ENCODE measurements around the gene SH2D4B.

Gene SH2D4B

GRCh38 chr10:80598084-80598798 is 60.5 kb downstream of the SH2D4B start:
- no peak for DNase-seq

DNA sequence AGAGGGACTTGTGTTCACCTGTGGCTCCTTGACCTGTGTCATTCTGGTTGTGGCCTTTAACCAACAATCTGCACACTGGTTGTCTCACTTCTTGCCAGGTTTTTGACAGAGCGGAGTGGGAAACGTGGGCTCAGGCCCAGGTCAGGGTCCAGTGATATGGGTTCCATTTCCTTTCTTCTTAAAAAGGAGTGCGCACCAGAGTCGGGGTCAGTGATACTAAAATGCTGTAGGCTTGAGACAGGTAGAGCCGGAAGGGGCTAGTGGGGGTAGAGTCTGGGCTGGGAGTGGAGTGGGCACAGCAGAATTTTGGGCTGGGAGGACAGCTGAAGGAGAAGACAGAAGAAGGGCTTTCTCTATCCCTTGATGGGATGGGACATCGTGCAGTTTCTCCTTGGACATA is 61.2 kb downstream of the SH2D4B start:
- DNase-seq = no peak

DNA sequence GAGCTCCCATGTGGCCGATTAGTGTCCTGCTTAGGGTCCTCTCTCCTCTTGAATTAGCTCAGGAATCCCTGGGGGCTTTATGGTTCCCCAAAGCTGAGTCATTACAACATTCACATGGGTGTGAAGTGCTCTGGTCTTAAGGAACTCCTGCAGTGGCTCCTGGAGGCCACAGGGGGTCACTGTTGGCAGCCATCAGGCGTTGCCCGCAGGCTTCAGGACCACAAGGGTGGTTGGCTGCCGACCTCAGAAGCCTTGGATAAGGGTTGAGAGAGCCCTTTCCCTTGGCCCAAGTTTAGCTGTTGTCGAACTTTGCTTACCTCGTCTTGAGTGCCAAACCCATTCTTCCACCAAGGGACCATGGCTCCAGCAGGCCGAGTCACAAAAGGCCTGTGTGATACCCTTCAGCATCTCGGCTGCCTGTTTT is 61.7 kb downstream of the SH2D4B start:
- no peak for DNase-seq

DNA sequence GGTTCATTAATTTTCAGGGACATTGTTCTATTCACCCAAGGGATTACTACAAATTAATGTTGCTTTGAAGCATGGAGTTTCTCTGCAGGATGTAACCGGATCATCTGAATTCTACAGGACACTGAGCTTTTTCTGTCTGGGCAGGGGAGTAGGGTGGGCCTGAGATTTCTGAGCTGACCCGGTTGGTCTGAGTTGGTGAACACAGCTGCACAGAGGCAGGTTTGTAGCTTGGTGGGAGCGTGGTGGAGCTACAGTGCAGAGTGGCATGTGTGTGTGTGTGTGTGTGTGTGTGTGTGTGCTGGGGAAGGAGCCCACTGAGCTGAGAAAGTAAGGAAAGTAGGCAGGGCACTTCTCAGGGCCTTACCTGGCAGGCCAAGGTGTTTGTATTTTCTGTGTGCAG is 62.6 kb downstream of the SH2D4B start:
- no peak for DNase-seq

DNA sequence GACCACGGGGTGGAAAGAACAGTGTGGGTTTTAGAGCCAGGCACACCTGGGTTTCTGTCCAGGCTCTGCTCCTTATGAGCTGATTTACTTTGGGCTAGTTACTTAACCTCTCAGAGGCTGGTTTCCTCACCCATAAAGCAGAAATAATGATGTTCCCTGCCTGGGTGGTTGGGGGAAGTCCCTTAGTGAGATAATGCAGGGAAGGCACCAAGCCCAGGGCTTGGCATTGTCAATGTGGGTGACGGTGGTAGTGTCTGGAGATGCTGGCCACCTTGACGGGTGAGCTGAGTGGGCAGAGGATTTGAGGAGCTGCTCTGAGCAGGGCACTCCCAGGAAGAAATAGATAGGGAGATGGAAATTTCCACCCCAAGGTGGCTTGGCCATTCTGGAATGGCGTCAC is 65.2 kb downstream of the SH2D4B start:
- no peak for DNase-seq

DNA sequence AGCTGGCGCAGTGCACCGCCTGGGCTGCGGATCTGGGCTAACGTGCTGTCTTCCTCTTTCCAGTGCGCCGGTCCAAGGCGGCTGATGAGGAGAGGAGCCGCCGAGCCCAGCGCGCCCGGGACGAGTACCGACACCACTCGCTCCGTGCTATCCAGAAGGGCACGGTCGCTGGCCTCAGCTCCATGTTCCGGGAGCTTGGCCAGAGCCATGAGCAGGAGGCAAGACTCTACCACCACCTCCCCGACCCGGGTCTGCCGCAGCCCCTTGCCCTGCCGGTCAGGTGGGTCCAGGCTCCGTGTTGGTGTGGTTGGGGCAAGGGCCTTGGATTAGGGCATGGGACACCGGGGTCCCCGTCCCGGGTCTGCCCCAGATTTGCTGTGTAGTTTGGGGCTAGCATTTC is 65.8 kb downstream of the SH2D4B start:
- DNase-seq = no peak

DNA sequence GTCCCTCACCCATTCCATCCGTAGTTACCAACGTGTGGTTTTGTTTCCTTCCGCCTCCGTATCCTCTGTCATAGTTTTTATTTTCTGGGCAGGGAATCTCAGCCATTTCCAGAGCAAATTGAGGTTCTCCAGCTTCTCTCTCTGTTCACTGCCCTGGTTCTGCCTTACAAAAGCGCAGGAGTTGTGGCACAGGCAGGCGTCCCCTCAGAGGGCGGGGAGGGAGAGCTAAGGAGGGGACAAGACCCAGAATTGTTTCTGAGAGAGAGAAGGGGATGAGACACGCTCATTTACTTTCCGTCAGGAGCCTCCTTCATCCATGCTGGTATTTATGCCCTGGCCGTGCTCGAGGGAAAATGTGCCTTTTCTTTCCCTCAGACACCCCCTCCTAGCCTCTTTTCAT is 71.0 kb downstream of the SH2D4B start:
- DNase-seq = no peak

DNA sequence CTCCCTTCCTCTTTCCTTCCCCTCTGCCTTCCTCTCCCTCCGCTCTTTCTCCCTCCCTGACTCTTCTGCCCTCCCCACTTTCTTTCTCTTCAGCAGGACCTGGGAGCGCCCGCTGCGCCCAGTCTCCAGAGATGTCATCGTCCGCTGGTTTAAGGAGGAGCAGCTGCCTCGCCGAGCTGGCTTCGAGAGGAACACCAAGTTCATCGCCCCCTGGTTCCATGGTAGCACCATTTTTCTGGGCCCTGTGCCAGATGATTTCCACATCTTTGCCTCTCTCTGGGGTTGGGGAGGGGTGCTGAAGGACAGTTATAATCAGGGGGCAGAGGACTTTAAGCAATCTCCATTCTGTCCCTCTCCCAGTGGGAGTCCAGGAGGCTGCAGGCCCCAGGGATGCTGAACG is 71.6 kb downstream of the SH2D4B start:
- DNase-seq = no peak

GRCh38 chr10:80611481-80612185 is 73.9 kb downstream of the SH2D4B start:
- DNase-seq = no peak

GRCh38 chr10:80612261-80612660 is 74.6 kb downstream of the SH2D4B start:
- no peak for DNase-seq

- DNase-seq = no peak
Measured at GRCh38 chr10:80613466-80614170, 75.9 kb downstream of the SH2D4B start.

DNA sequence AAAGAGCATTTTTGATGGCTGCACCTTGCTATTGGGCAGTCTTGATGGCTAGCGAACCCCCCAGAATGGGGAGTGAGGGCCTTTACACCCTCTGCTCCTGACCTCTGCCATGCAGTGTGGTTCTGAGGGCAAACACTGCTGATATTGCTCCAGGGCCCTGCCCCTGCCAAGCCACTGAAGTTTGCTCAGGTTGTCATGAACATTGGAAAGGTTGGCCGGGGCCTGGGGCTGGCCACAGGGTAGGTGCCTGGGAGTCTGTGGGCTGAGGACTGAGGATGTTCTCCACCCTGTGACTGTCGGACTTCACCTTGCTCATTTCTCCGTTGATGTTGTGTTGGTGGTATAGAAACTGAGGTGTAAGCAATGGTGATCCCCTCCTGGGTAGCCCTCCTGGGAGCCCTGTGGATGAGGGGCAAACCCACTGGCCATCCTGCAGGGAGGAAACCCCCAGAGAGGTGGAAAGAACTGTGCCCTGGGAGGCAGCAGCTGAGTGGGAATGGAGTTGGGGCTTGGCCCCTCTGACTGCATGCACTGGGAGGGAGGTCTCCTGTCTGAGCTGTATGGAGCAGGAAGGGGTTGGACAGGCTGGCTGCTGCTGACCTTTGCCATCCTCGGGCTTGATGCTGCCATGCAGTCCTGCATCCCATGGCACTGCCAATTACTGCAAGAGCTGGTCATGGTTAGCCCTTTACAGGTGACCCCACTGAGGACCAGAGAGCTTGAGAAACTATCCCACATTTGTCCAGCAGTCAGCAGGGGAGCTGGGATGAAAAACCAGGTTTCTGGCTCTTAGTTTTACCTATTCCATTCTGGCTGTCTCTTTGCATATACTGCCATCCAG is 77.1 kb downstream of the SH2D4B start:
- DNase-seq = no peak

GRCh38 chr10:80617807-80618206 is 80.1 kb downstream of the SH2D4B start:
- no peak for DNase-seq

- DNase-seq = no peak
Measured at GRCh38 chr10:80619036-80619435, 81.3 kb downstream of the SH2D4B start.

GRCh38 chr10:80622153-80622552 is 84.5 kb downstream of the SH2D4B start:
- no peak for DNase-seq

DNA sequence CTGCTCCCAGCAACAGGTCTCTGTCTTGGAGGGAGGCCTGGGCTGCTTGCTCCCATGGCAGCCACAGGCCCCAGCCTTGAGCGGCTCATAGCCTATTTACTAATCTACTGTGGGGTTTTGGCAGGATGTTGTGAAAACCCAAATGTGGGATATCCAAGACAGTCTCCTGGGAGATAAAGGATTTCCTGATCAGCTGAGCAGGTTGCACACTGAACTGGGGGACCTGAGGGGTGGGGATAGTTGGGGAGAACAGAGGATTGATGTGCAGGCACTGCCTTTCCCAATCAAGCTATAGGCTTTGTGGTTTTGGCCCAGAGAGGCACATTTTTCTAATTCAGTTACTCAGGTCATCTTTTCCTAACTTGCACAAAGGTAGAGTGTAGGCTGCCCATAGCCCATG is 92.6 kb downstream of the SH2D4B start:
- no peak for DNase-seq

DNA sequence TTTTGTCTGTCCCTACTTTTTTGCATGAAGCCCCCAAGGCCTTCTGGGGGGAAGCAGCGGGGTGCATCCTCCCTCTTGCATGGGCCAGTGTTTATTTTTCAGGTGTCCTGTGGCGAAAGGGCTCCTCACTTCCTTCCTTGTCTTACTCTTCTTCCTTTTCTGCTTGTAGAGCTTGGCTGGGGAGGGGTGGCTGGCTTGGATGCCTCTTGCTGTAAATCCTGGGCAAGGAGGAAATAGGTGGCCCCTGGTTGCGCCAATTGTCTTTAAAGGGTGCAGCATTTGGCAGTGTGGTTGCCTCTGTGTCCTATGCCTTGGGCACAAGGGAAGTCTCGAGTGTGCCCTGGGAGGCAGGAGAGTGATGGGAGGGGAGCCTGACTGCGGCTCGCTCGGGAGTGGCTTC is 95.0 kb downstream of the SH2D4B start:
- no peak for DNase-seq

DNA sequence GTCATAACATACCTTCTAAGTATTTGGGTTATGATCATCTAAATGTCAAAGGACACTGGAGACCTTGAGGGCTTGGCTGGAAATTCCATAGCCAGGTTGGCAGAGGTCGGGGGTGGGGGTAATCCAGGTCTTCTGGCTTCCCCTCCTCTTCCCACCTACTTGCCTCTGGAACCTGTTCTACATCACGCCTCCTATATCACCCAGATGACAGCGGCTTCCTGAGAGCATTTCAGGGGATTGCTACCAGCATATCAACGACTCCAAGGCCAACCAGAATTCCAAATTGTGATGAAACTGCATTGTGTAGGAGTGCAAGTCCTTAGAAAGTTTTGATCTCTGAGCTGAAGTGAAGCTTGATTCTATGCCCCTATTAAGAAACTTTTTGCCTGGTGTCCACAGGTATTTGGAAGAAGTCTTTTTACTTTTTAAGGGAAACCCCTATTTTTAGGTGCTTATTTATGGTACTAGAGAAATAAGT is 95.7 kb downstream of the SH2D4B start:
- DNase-seq = no peak

DNA sequence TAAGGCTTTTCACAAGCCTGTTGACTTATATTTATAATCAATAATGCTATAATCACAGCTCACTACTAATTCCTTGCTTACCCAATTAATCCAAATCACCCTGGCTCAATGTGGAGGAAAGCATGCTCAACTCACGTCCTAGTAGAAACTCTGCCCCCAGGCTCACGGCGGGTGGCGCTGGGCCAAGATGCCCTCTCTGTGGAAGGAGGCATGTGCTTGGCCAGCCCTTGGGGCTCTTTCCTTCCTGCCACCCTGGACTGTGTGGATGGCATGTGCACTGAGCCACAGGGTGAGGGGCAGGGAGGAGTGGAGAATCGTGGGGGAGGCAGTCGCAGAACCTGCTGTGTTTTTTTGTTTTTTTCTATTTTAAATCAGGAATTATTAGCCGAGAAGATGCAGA is 96.2 kb downstream of the SH2D4B start:
- DNase-seq = no peak

- no peak for DNase-seq
Measured at GRCh38 chr10:80642661-80643060, 105.0 kb downstream of the SH2D4B start.

- DNase-seq = no peak
Measured at GRCh38 chr10:80646366-80646765, 108.7 kb downstream of the SH2D4B start.

- no peak for DNase-seq
Measured at GRCh38 chr10:80647173-80647833, 109.6 kb downstream of the SH2D4B start.

All from NCI-H2081 (cell line).